GM19193 (cell line): ENCODE data around the gene SERTAD2.

ENCODE experiments used
- POLR2A ChIP-seq: IDR thresholded peaks from 4 replicates; pipeline ENCODE4 v1.6.1; 2011; ENCODE audit not compliant: insufficient read depth, insufficient read length; ENCODE audit errors: extremely low read depth

SERTAD2 gene

GRCh38 chr2:64644458-64645382 is 9.0 kb downstream of the SERTAD2 start:
- TF ChIP-seq POLR2A = peak; percentile 60

DNA sequence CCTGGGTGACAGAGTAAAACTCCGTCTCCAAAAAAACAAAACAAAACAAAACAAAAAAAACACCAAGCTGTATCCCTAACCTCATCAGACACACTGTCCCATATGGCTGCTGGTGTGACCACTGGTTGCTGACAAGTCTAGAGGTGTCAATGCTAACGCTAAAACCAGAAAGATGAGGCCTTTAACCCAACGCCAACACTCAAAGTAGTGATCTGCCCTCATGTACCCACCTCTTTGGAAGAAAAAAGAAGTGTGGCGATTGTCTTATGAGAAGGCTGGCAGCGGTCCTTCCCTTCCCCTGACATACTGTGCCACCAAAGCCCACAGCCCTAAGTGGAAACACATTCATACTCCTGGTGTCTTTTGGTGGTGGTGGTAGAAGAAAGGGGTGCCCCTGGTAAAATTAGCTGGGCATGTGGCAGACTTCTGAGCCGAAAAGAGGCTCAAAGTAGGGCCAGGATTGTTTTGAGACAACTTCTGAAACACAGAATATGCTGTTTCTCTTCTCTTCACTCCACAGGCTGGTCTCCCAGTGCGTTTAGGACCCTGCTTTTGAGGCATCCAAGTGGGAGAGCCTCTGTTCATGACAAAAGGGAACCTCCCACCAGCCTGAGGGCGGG is 9.8 kb downstream of the SERTAD2 start:
- TF ChIP-seq POLR2A = no peak

DNA sequence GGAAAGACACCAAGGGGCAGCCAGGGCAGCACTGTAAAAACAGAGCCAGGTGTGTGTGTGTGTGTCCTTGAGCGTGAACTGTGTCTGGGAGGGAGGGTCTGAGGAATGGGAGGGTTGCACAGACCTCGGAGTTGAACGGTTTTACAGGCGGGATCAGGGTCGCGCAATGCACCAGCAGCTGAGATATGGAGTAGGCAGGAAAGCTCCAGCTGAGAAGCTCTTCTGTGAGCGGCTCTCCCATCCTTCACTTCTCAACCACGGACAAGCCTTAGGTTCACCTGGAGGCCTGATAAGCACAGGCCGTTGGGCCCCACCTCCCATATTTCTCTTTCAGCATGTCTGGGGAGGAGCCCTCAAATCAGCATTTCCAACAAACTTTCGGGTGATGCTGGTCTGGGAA is 12.1 kb downstream of the SERTAD2 start:
- TF ChIP-seq POLR2A = no peak

DNA sequence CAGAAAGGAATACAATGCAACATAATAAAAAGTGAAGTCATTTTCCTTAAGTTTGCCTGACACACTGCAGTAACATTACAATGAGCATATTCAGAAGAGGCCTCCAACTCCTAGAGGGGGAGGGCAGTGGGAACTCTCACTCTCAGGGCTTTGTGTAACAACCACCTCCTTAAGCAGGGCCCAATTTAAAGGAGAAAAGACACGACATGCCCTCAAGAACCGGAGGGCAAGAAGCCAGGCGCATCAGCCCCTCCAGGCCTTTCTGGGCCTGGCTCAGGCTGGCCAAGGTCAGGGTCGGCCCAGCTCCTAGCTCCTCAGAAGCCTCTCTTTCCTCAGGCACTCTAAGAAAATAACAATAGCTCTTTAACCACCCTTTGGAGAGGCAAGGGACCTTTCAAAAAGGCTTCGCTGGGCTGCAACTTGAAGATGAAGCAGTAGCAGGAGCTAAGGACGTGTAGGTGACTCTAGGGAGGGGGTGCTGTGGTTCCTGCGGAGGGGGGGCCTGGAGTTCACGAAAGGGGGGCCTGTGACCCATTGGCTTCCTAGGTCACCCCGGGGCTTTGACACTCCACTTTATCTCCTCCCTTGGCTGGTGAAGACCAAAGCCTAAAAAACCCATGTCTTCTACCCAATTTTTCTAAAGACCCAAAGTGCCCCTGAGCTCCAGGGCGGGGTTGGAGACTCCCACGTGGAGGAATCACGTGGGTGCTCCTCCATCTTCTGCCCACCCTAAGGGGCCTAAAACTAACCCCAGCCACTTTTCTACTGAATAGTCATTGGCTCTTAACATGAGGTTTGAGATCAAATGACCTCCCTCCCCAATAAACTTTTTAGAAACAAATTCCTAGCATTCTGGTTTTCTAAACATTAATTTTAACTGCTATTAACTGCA is 13.3 kb downstream of the SERTAD2 start:
- TF ChIP-seq POLR2A = no peak

GRCh38 chr2:64639691-64640090 is 14.0 kb downstream of the SERTAD2 start:
- TF ChIP-seq POLR2A = no peak

DNA sequence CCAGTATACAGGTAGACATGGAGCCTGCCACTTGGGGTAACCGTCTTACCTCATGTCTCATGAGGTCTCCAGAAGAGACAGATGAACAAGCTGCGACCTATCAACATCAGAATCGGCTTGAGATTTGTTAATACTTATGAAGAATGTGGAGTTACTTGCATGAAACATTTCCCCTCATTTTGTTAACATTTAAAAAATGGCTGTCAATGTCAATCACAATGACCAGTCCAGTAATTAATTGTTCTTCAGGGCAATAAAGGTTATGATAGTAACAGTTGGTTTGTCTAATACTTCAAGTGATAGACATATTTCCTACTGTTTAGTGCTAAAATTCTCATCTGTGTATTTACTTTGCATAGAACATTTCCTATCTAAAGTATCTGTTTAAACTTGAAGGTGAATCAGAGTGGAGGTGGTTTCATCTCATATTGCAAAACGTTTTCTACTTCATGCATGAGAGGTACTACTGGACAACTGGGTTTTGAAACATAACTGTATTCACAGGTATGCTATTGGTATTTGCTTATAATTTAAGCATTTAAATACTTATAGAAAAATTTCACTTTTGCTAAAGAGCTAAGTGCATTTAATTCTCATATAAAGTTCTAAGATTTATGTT is 15.1 kb downstream of the SERTAD2 start:
- no peak for TF ChIP-seq POLR2A

DNA sequence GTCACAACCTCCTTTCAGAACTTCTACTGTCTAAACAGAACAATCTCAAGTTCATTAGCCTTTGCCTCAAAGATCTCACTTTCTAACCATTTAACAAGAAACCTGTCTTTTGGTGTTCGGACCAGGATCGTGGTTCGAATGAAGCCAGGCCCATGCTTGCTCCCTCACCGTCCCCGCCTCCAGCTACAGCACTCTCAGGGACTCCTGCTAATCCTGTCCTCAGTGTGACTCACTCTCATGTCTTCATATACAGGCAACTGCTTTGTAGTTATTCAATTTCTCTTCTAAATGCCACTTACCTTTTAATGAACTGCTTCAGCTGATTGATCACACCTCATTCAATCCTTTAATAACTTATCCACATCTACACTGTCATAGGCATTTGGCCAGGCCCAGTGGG is 15.8 kb downstream of the SERTAD2 start:
- no peak for TF ChIP-seq POLR2A

- TF ChIP-seq POLR2A = no peak
Observed at GRCh38 chr2:64637000-64637635, 16.6 kb downstream of the SERTAD2 start.

DNA sequence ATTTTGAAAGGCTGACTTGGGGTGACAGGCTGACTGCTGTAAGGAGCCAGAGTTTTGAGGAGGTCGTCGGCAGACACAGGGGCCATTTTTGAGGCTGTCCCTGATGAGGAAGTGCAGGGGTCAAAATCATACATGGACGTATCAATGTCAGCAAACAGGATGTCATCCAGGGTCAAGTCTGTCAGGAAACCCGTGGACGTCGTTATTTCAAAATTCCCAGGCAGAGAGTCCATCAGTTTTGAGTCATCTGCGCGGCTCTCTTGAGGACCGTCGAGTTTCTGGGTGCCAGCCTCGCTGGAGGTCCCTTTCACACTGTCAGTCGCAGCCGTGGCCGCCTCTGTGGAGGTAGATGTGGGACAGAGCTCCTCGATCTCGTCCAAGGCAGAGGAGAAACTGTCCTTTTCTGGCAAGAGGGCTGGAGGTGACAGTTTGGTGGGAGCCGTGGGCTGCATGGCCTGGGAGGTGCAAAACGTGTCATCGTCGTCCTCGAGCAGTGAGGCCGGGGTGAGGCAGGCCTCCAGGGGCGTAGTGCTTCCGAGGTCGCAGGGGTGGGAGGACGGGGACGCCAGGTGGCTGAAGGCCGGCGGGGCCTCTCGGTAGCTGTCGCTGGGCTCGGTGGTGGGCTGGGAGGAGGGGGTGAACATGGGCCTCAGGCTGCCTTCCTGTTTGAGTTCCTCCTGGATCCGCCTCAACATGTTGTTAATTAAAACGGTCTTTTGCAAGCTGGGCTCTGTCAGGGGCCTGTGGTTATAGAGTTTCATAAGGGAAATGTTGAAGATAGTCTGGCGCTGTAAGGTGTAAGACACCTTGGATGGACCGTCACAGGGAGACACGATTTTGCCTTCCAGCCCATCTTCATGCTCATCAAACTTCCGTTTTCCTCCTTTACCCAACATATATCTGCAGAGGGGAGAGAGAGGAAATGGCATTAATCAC is 17.5 kb downstream of the SERTAD2 start:
- no peak for TF ChIP-seq POLR2A

DNA sequence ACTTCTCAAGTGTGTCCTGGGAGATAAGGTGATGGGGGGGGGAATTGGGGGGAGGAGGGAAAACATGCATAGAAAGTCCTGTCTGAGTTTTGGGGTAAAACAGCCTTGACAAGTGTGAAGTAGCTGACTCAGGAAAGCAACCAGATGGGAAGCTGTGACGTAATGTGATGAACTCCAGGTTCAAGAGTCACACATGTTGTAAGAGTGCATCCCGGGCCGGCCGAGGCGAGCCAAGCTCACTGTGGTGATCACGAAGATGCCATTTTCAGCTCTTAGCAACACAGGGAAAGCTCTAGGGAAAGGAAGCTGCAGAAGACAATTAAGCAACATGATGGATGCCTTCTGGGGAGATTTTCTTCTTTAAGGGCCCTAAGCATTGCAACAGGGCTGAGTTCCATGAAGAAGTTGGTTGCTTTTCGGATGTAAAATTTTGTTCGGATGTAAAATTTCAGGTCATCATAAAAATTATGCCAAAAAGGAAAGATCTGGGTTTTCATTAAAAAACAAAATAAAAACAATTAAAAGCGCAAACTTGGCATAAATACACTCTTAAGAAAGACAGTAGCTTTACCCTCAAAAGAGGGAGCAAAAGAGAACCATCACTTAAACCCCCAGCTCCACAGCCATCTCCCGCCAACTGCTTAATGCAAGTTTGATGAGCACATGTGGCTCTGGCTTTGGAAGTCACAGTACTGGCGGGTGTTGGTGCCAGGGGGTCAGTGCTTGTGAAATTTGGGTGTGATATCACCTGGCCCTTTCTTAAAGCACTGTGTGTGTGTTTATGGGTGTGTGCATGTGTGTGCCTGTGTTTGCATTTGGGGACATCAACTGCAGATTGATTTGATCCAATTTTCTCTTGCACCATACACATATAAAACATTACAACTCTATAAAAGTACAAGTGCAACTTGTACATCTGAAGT is 19.1 kb downstream of the SERTAD2 start:
- TF ChIP-seq POLR2A = no peak

DNA sequence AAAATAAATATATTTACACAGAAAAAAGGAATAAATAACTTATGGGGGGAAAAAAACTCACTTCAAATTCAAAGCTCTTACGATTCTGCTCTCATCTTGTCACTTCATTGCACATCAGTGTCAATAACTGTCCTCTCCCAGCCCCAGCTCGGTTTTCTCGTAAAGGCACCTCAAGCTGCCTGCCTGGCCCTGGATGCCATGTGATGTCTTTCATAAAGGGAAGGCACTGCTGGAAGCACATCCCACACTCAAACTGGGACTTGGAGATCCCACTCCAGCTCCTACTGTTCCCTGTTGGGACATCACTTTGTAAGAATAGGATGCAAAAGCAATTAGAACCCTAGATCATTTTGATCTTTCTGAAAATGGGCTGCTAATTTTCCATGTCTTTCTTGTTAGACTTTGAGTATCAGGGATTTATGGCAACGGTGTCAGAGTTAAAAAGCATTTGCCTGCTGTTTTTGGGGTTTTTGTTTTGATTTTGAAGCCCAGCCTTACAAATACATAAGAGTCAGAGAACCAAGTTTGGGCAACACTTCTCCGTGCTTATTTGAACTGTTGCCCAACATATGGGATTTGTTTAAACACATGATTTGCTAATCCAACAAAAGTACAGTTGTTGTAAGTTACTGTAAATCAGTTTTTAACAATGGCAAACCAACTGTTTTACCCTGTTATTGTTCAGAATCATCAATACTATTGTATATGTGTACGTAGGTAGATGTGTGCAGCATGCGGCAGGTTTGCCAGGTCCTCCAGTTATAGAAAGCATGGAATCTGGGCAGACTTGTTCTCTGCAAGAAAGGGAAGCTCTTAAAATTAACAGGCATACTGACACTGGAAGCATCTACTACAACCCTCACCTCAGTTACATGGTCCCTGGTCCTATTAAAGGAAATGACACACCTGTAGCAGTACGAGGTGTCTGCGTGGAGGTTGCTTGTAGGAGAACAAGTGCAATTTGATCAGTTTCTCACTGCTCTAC is 20.6 kb downstream of the SERTAD2 start:
- no peak for TF ChIP-seq POLR2A

- no peak for TF ChIP-seq POLR2A
Observed at GRCh38 chr2:64631771-64632170, 21.9 kb downstream of the SERTAD2 start.

DNA sequence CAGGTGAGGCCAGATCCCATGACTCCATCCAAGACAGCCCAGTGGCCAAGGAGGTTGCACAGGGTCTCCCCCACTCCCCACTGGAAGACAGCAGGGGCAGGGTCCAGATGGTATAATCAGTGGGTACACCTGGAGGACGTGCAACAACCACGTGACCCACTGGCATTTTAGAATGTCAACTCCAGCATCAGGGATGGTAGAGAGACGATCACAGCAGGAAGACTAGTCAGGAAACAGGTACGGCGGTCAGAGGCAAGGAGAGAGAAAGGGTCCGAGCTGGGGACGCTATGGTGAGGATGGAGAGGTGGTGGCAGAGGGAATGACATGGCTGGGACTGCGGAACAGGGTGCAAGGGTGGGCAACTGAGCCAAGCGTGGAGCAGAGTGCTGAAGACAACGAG is 23.0 kb downstream of the SERTAD2 start:
- no peak for TF ChIP-seq POLR2A
